HepG2 (cell line): Measurements from ENCODE around the gene CPAMD8. TPM values are rescaled to one million over a fixed set of nuclear protein-coding genes. Genes with fewer than 3 reads are reported as not detected.

Source experiments
- ATAC-seq: fragments of 200-7000 bp; cut with Tn5 transposase; 3 replicates; pipeline ENCODE4 v1.9.1; 2020; ENCODE audit warnings: mild to moderate bottlenecking, moderate library complexity
- BruUV-seq: library from RNA; stranded (reverse); fragments of 400-500 nt; replicated peaks from 2 replicates; lab custom pipeline; 2021; lab: Mats Ljungman, UMichigan
- CTCF ChIA-PET: fragments of 300-600 bp; formaldehyde crosslinking; extraction: SDS; loops from one replicate; lab custom pipeline; 2021; ENCODE audit warnings: low total read pairs, inconsistent platforms, low intra/inter-chr PET ratio; lab: Yijun Ruan, JAX
- POLR2A ChIA-PET: fragments of 350-600 bp; sonication (Branson Sonifier 250); formaldehyde crosslinking; loops from one replicate; lab custom pipeline; 2020; ENCODE audit warnings: antibody characterized with exemption, inconsistent platforms; lab: Yijun Ruan, JAX
- DNase-seq: peaks from one replicate; pipeline ENCODE4 v3.0.0-alpha.2; 2015; ENCODE audit warnings: low spot score
- FAIRE-seq: peaks from 3 replicates; lab custom pipeline; 2011; peaks lifted over from hg19 to GRCh38; lab: Jason Lieb, UNC
- H2AFZ ChIP-seq: one replicate; pipeline ENCODE4 v1.6.1; 2011; ENCODE audit warnings: low read length, inconsistent platforms
- H3K27ac ChIP-seq: fragments of 300-600 bp; 3 replicates; pipeline ENCODE4 v1.8.0; 2011; ENCODE audit warnings: mixed run types, mild to moderate bottlenecking, mixed read lengths, low read length, inconsistent platforms; ENCODE audit not compliant: insufficient read depth; ENCODE audit errors: extremely low read length
- H3K27me3 ChIP-seq, 2 experiments: fragments of 200-600 bp in 1 of 2; 2 replicates in 1 of 2; 3 replicates in 1 of 2; pipeline versions ENCODE4 v1.6.0 to v1.8.0; 2011; ENCODE audit warnings: low read length in 2 of 2, mild to moderate bottlenecking in 2 of 2, moderate library complexity in 2 of 2, inconsistent platforms in 1 of 2; ENCODE audit not compliant: insufficient read depth in 2 of 2, control insufficient read depth in 1 of 2
- H3K36me3 ChIP-seq, 2 experiments: fragments of 200-600 bp in 1 of 2; replicated peaks in 1 of 2; 2 replicates in 1 of 2; 3 replicates in 1 of 2; pipeline versions ENCODE4 v1.5.1 to v1.8.0; 2011; ENCODE audit warnings: low read length in 2 of 2, inconsistent platforms in 1 of 2; ENCODE audit not compliant: insufficient read depth in 2 of 2, control insufficient read depth in 1 of 2
- H3K4me1 ChIP-seq: 2 replicates; pipeline ENCODE4 v1.5.1; 2012; ENCODE audit warnings: low read length, inconsistent platforms; ENCODE audit not compliant: insufficient read depth
- H3K4me2 ChIP-seq: 2 replicates; pipeline ENCODE4 v1.6.0; 2011; ENCODE audit warnings: low read depth, low read length, inconsistent platforms
- H3K4me3 ChIP-seq, 3 experiments: fragments of 200-600 bp in 1 of 3; sonication (generic), shearing (Covaris generic) in 1 of 3; replicated peaks in 1 of 3; 2 replicates each; pipeline ENCODE4 v1.5.1; 2011 to 2016; ENCODE audit warnings: low read length in 3 of 3, inconsistent platforms in 2 of 3, low read depth in 2 of 3, mild to moderate bottlenecking in 2 of 3, control low read depth in 1 of 3, mixed read lengths in 1 of 3; ENCODE audit not compliant: insufficient read depth in 1 of 3
- H3K79me2 ChIP-seq: one replicate; pipeline ENCODE4 v1.6.1; 2011; ENCODE audit warnings: low read length, inconsistent platforms; ENCODE audit not compliant: insufficient read depth
- H3K9ac ChIP-seq: 2 replicates; pipeline ENCODE4 v1.6.0; 2011; ENCODE audit warnings: mild to moderate bottlenecking, low read depth, low read length, inconsistent platforms; ENCODE audit not compliant: insufficient read depth
- H3K9me3 ChIP-seq: 2 replicates; pipeline ENCODE4 v1.5.1; 2012; ENCODE audit warnings: mild to moderate bottlenecking, low read length
- H4K20me1 ChIP-seq: 2 replicates; pipeline ENCODE4 v1.6.0; 2011; ENCODE audit warnings: inconsistent platforms, mild to moderate bottlenecking, low read length, moderate library complexity; ENCODE audit not compliant: insufficient read depth
- CREB1 ChIP-seq, 2 experiments: fragments of 450-650 bp in 1 of 2; IDR thresholded peaks; 2 replicates each; pipeline ENCODE4 v1.6.1; 2016 to 2017; ENCODE audit warnings: control low read depth in 1 of 2, mild to moderate bottlenecking in 1 of 2, missing compliant biosample characterization in 1 of 2, missing genetic modification characterization in 1 of 2
- EED ChIP-seq: sonication (generic); formaldehyde crosslinking; IDR thresholded peaks from 2 replicates; pipeline ENCODE4 v1.5.0; 2020; ENCODE audit warnings: mild to moderate bottlenecking, missing genetic modification reagents
- HES4 ChIP-seq: sonication (generic); formaldehyde crosslinking; IDR thresholded peaks from 2 replicates; pipeline ENCODE4 v1.9.0; 2021; ENCODE audit warnings: mild to moderate bottlenecking, missing genetic modification reagents, borderline replicate concordance
- HOXA3 ChIP-seq: sonication (generic); formaldehyde crosslinking; IDR thresholded peaks from 2 replicates; pipeline ENCODE4 v1.5.0; 2020; ENCODE audit warnings: missing genetic modification reagents
- NFKBIZ ChIP-seq: IDR thresholded peaks from 2 replicates; pipeline ENCODE4 v1.6.1; 2018; ENCODE audit warnings: missing genetic modification reagents, missing compliant biosample characterization
- NR2C2 ChIP-seq: sonication (generic); formaldehyde crosslinking; IDR thresholded peaks from 2 replicates; pipeline ENCODE4 v1.4.0; 2020; ENCODE audit warnings: missing genetic modification reagents, mild to moderate bottlenecking, moderate library complexity, borderline replicate concordance
- PPARG ChIP-seq: conservative IDR thresholded peaks from 2 replicates; pipeline ENCODE4 v1.6.1; 2016; ENCODE audit warnings: missing biosample characterization, missing genetic modification reagents
- RARA ChIP-seq: IDR thresholded peaks from 2 replicates; pipeline ENCODE4 v1.6.1; 2016; ENCODE audit warnings: missing genetic modification reagents, missing compliant biosample characterization
- SP5 ChIP-seq: IDR thresholded peaks from 2 replicates; pipeline ENCODE4 v1.6.1; 2016; ENCODE audit warnings: low read depth, borderline replicate concordance
- SRSF1 ChIP-seq: fragments of 200-400 bp; formaldehyde crosslinking; optimal IDR thresholded peaks from 2 replicates; pipeline ENCODE3; 2017; ENCODE audit warnings: mild to moderate bottlenecking, low read depth, low read length, moderate library complexity
- U2AF2 ChIP-seq: fragments of 200-400 bp; formaldehyde crosslinking; IDR thresholded peaks from 2 replicates; pipeline ENCODE4 v1.6.1; 2017; ENCODE audit warnings: low read depth, mild to moderate bottlenecking, low read length
- ZMYM2 ChIP-seq: sonication (generic); formaldehyde crosslinking; IDR thresholded peaks from 2 replicates; pipeline ENCODE4 v1.8.0; 2022; ENCODE audit warnings: mild to moderate bottlenecking, missing genetic modification reagents
- ZNF589 ChIP-seq: sonication (generic); formaldehyde crosslinking; conservative IDR thresholded peaks from 2 replicates; pipeline ENCODE4 v1.8.0; 2022; ENCODE audit warnings: mild to moderate bottlenecking, moderate library complexity, missing genetic modification reagents
- ZNF780A ChIP-seq: sonication (generic); formaldehyde crosslinking; IDR thresholded peaks from 2 replicates; pipeline ENCODE4 v1.8.0; 2022; ENCODE audit warnings: mild to moderate bottlenecking, missing genetic modification reagents, moderate library complexity
- WGBS: methylation state at CpG from one replicate; pipeline ENCODE4 v1.1.6; 2017; ENCODE audit warnings: low lambda C conversion rate; 5-methylcytosine and 5-hydroxymethylcytosine counted together
- in situ Hi-C: cut with HindIII; loops from 2 replicates; pipeline ENCODE4 v1.10.0; 2017; ENCODE audit warnings: low pct_unique_long_range_greater_than_20kb; ENCODE audit not compliant: extremely low pct_ligation_motif_present
- intact Hi-C: fragments of 100-400 bp; cut with micrococcal nuclease; formaldehyde crosslinking; loops from one replicate; pipeline ENCODE4 v1.10.0; 2022; ENCODE audit not compliant: unreplicated experiment
- polyA plus RNA-seq, 8 experiments: library from polyadenylated mRNA; depleted of rRNA in 3 of 8; stranded (reverse) in 7 of 8; unstranded in 1 of 8; fragments of >200 nt; fragmentation: Illumina TruSeq in 4 of 8; extraction: Trizol in 4 of 8; gene quantifications; 2 replicates each; pipeline versions ENCODE4 v1.2.1 to v1.2.3, GENCODE V29; 2011 to 2016; ENCODE audit warnings: low read depth in 4 of 8, missing spikeins in 1 of 8, mixed read lengths in 1 of 8; ENCODE audit not compliant: insufficient read depth in 1 of 8
- total RNA-seq, 5 experiments: library from RNA; depleted of rRNA; stranded (reverse); fragments of >200 nt; fragmentation: Illumina TruSeq; extraction: Trizol; gene quantifications; 2 replicates each; pipeline ENCODE4 v1.2.3, GENCODE V29; 2016; ENCODE audit warnings: low read depth in 1 of 5
- TF ChIP-seq, protein P1 (sequence below), 2 experiments: sonication (generic) in 1 of 2; formaldehyde crosslinking in 1 of 2; IDR thresholded peaks; 2 replicates each; pipeline versions ENCODE4 v1.4.0 to v1.6.1; 2016 to 2020; ENCODE audit warnings: borderline replicate concordance in 1 of 2, low read depth in 1 of 2, mild to moderate bottlenecking in 1 of 2, missing genetic modification reagents in 1 of 2
- TF ChIP-seq, protein P2 (sequence below): sonication (generic); formaldehyde crosslinking; conservative IDR thresholded peaks from 2 replicates; pipeline ENCODE4 v1.8.0; 2022; ENCODE audit warnings: mild to moderate bottlenecking, moderate library complexity, missing genetic modification reagents
- TF ChIP-seq, protein P3 (sequence below): sonication (generic); formaldehyde crosslinking; IDR thresholded peaks from 2 replicates; pipeline ENCODE4 v1.4.0; 2020; ENCODE audit warnings: mild to moderate bottlenecking, missing genetic modification reagents

The CPAMD8 gene
- total and polyA plus RNA-seq, 2 of the 13 experiments (the other 11 are each of a cell fraction or from before 2014, with no cell fraction given): 0.29 to 0.34 TPM

DNA sequence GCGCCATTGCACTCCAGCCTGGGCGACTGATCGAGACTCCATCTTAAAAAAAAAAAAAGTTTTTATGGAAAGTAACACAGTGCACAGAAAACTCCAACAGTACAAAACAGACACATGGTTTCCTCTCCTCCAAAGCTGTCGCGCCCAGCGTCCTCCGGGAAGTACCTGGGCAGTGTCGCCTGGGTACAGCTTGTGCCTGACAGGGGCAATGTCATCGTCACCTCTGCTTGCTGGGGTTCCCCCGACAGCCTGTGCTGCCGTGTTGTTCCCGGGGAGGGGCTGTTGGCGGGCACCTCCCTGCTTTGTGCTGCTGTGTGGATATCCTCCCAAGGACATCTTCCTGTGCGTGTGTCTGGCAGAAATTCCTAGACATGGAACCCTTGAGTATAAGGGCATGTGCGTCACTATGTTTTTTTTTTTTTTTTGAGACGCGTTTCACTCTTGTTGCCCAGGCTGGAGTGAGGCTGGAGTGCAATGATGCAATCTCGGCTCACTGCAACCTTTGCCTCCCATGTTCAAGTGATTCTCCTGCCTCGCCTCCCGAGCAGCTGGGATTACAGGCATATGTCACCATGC lies 140.2 kb downstream of the CPAMD8 start:
- Histone ChIP-seq H3K27me3 (no peaks in the 10 kb centered on the region; a peak in 1 of 5 replicates), H3K27ac (no peak overlapping the region), H2AFZ (peak overlapping the region; percentile 25), H3K9me3 (peaks cover 17% of the 10 kb centered on the region), H3K4me3 (peak overlapping the region; percentile 14 to 61 (median 34); a peak in 5 of 6 replicates), H3K79me2 (no peaks in the 10 kb centered on the region), H3K4me2 (peak overlapping the region; percentile 81), H3K36me3 (no peaks in the 10 kb centered on the region), H3K4me1 (peaks cover 25% of the 10 kb centered on the region; the same call in 1 of the 2 replicates), H4K20me1 (no peaks in the 10 kb centered on the region), H3K9ac (peak overlapping the region; percentile 53)
- ChIA-PET POLR2A (interaction anchor here (1.6 kb wide), 1 partner anchor 31 kb away, joined by 3 read pairs; no protein-coding TSS in a partner anchor), CTCF (no interaction called here)
- 15% methylated on average over 15 of the region's 20 CpGs for WGBS
- DNase-seq: peak; percentile 52
- BruUV-seq: no TSS peak
- intact Hi-C loops: no loop called here
- FAIRE-seq: peak; percentile 74
- ATAC-seq: peak; percentile 52
- in situ Hi-C loops: no loop called here
- TF ChIP-seq U2AF2 (no peak), ZMYM2 (CRISPR knock-in tag) (no peak), PPARG (CRISPR knock-in tag) (no peak), ZNF589 (no peak), NFKBIZ (CRISPR knock-in tag) (no peak), NR2C2 (CRISPR knock-in tag) (peak; percentile 38; the same call in 1 of the 2 replicates), HES4 (CRISPR knock-in tag) (no peak), CREB1 (IDR thresholded peaks at IDR 0.05) (peak; percentile 28; the same call in 1 of the 2 replicates), CREB1 (CRISPR knock-in tag; IDR thresholded peaks at IDR 0.05) (no peak), SRSF1 (no peak), RARA (CRISPR knock-in tag) (no peak), EED (no peak), SP5 (CRISPR knock-in tag) (no peak), ZNF780A (no peak), HOXA3 (CRISPR knock-in tag) (0 out of 2 replicates have a peak, but pooled peaks have one; percentile 13)
- TF ChIP-seq, protein P1, sequence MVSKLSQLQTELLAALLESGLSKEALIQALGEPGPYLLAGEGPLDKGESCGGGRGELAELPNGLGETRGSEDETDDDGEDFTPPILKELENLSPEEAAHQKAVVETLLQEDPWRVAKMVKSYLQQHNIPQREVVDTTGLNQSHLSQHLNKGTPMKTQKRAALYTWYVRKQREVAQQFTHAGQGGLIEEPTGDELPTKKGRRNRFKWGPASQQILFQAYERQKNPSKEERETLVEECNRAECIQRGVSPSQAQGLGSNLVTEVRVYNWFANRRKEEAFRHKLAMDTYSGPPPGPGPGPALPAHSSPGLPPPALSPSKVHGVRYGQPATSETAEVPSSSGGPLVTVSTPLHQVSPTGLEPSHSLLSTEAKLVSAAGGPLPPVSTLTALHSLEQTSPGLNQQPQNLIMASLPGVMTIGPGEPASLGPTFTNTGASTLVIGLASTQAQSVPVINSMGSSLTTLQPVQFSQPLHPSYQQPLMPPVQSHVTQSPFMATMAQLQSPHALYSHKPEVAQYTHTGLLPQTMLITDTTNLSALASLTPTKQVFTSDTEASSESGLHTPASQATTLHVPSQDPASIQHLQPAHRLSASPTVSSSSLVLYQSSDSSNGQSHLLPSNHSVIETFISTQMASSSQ (IDR thresholded peaks at IDR 0.05; ENCODE audit: low read depth): no peak
- TF ChIP-seq, protein P1 (CRISPR knock-in tag; IDR thresholded peaks at IDR 0.05; ENCODE audit: borderline replicate concordance): no peak
- TF ChIP-seq, protein P2, sequence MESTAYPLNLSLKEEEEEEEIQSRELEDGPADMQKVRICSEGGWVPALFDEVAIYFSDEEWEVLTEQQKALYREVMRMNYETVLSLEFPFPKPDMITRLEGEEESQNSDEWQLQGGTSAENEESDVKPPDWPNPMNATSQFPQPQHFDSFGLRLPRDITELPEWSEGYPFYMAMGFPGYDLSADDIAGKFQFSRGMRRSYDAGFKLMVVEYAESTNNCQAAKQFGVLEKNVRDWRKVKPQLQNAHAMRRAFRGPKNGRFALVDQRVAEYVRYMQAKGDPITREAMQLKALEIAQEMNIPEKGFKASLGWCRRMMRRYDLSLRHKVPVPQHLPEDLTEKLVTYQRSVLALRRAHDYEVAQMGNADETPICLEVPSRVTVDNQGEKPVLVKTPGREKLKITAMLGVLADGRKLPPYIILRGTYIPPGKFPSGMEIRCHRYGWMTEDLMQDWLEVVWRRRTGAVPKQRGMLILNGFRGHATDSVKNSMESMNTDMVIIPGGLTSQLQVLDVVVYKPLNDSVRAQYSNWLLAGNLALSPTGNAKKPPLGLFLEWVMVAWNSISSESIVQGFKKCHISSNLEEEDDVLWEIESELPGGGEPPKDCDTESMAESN (CRISPR knock-in tag): no peak
- TF ChIP-seq, protein P3, sequence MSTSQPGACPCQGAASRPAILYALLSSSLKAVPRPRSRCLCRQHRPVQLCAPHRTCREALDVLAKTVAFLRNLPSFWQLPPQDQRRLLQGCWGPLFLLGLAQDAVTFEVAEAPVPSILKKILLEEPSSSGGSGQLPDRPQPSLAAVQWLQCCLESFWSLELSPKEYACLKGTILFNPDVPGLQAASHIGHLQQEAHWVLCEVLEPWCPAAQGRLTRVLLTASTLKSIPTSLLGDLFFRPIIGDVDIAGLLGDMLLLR: no peak
